Transverse colon (tissue), 4 donors: Measurements from ENCODE around the gene DZANK1. TPM values are rescaled to one million over a fixed set of nuclear protein-coding genes. Genes with fewer than 3 reads are reported as not detected.
"Not testable (repeated sequence)": the region's sequence is repeated elsewhere in the genome, so short reads cannot be mapped to it uniquely, and the experiment has no call there.

Source experiments
- DNase-seq: peaks from one replicate; pipeline ENCODE4 v3.0.0-alpha.2; 2019
- H3K27ac ChIP-seq, 4 donors: fragments of 200-600 bp; sonication (generic); 2 replicates each; pipeline ENCODE4 v1.5.1; 2016 to 2018; ENCODE audit warnings: inconsistent platforms in 4 of 4
- H3K27me3 ChIP-seq: fragments of 200-600 bp; sonication (generic); 2 replicates; pipeline ENCODE4 v1.5.1; 2017; ENCODE audit warnings: inconsistent platforms
- H3K36me3 ChIP-seq, 4 donors: fragments of 200-600 bp; sonication (generic); 2 replicates each; pipeline ENCODE4 v1.5.1; 2017 to 2019; ENCODE audit warnings: inconsistent platforms in 4 of 4
- H3K4me1 ChIP-seq, 4 donors: fragments of 200-600 bp; sonication (generic); 2 replicates each; pipeline ENCODE4 v1.5.1; 2017 to 2020; ENCODE audit warnings: inconsistent platforms in 4 of 4
- H3K4me3 ChIP-seq, 4 donors: fragments of 200-600 bp; sonication (generic); 1 replicate in 1 of 4; 2 replicates in 3 of 4; pipeline versions ENCODE4 v1.5.1 to v1.6.1; 2017 to 2019; ENCODE audit warnings: inconsistent platforms in 4 of 4
- H3K9me3 ChIP-seq, 2 donors: fragments of 200-600 bp; sonication (generic); 2 replicates each; pipeline ENCODE4 v1.5.1; 2017 to 2019; ENCODE audit warnings: inconsistent platforms in 2 of 2
- CTCF ChIP-seq, 5 experiments: fragments of 200-600 bp in 3 of 5; fragments of 450-650 bp in 2 of 5; sonication (generic) in 3 of 5; IDR thresholded peaks; 1 replicate in 2 of 5; 2 replicates in 3 of 5; pipeline ENCODE4 v1.5.1; 2016 to 2017; ENCODE audit warnings: antibody characterized with exemption in 5 of 5, inconsistent platforms in 3 of 5, mild to moderate bottlenecking in 2 of 5, moderate library complexity in 1 of 5
- EP300 ChIP-seq: sonication (generic); formaldehyde crosslinking; IDR thresholded peaks from one replicate; pipeline ENCODE4 v1.6.1; 2017; ENCODE audit warnings: antibody characterized with exemption, low read depth
- POLR2A ChIP-seq: fragments of 450-650 bp; IDR thresholded peaks from one replicate; pipeline ENCODE4 v1.6.1; 2016; ENCODE audit warnings: antibody characterized with exemption, mild to moderate bottlenecking, moderate library complexity
- POLR2AphosphoS5 ChIP-seq, 3 donors: sonication (generic); formaldehyde crosslinking; IDR thresholded peaks; one replicate each; pipeline ENCODE4 v1.6.1; 2016; ENCODE audit warnings: antibody characterized with exemption in 3 of 3
- WGBS, 2 donors: methylation state at CpG; one replicate each; pipeline ENCODE4 v1.1.5; 2018; ENCODE audit warnings: low coverage in 1 of 2; 5-methylcytosine and 5-hydroxymethylcytosine counted together
- in situ Hi-C, 4 donors: fragments of 200-750 bp; cut with MboI; loops; one replicate each; pipeline versions ENCODE4 v1.15.0 to v1.15.1; 2017; ENCODE audit warnings: low sequenced_read_pairs in 3 of 4, low pct_ligation_motif_present in 1 of 4, low pct_unique_long_range_greater_than_20kb in 1 of 4
- intact Hi-C: fragments of 100-400 bp; cut with DNase I; formaldehyde crosslinking; loops from one replicate; pipeline ENCODE4 v1.15.1; 2023; ENCODE audit warnings: low total_unique reads
- total RNA-seq, 4 donors: library from RNA; depleted of rRNA; stranded (reverse); fragments of >200 nt; gene quantifications; one replicate each; pipeline ENCODE4 v1.1.0, GENCODE V29; 2016

DZANK1 gene
- total RNA-seq, 4 donors from 2014 or later: 1.2 to 3.8 (median 1.8) TPM

- Histone ChIP-seq H3K27me3 (no peaks in the 10 kb centered on the region), H3K9me3 (no peaks in the 10 kb centered on the region), H3K27ac (no peak overlapping the region), H3K4me3 (no peak overlapping the region), H3K4me1 (no peaks in the 10 kb centered on the region), H3K36me3 (no peaks in the 10 kb centered on the region)
- WGBS, 2 donors: 98% methylated on average over 3 of the region's 3 CpGs; no CpG with 5 or more reads in 1 of the 2 donors
- no peak for DNase-seq
- in situ Hi-C loops (no loop called here), intact Hi-C loops (no loop called here)
- TF ChIP-seq EP300: no peak
- TF ChIP-seq POLR2A: no peak
- no peak for TF ChIP-seq POLR2AphosphoS5 (IDR thresholded peaks at IDR 0.05)
- TF ChIP-seq CTCF (IDR thresholded peaks at IDR 0.05): no peak
Observed at GRCh38 chr20:18401305-18401704, 65.5 kb downstream of the DZANK1 start.

GRCh38 chr20:18400460-18400859, 66.4 kb downstream of the DZANK1 start:
- DNase-seq: no peak
- in situ Hi-C loops (no loop called here), intact Hi-C loops (no loop called here)
- Histone ChIP-seq H3K27ac (no peak overlapping the region), H3K4me3 (no peak overlapping the region), H3K4me1 (no peaks in the 10 kb centered on the region), H3K27me3 (no peaks in the 10 kb centered on the region), H3K36me3 (no peaks in the 10 kb centered on the region), H3K9me3 (no peaks in the 10 kb centered on the region)
- no peak for TF ChIP-seq POLR2A
- no peak for TF ChIP-seq EP300
- no peak for TF ChIP-seq CTCF (IDR thresholded peaks at IDR 0.05)
- TF ChIP-seq POLR2AphosphoS5 (IDR thresholded peaks at IDR 0.05): no peak
- 92 to 100% methylated on average over 1 to 2 of the region's 2 CpGs for WGBS, 2 donors

- in situ Hi-C loops, DNase-seq, intact Hi-C loops, H3K4me3 ChIP-seq, H3K36me3 ChIP-seq, H3K4me1 ChIP-seq, H3K27ac ChIP-seq, H3K9me3 ChIP-seq, H3K27me3 ChIP-seq: not testable (repeated sequence)
- 95 to 100% methylated on average over 7 to 8 of the region's 8 CpGs for WGBS, 2 donors
Observed at GRCh38 chr20:18398713-18399112, 68.1 kb downstream of the DZANK1 start.

GRCh38 chr20:18397030-18397429, 69.8 kb downstream of the DZANK1 start:
- no peaks in the 10 kb centered on the region for H3K27me3 ChIP-seq
- in situ Hi-C loops (no loop called here), intact Hi-C loops (no loop called here)
- no peak for DNase-seq
- H3K4me3 ChIP-seq: no peak overlapping the region
- WGBS, 2 donors: 46 to 57% methylated on average over 3 to 4 of the region's 4 CpGs
- no peak overlapping the region for H3K27ac ChIP-seq
- no peak for TF ChIP-seq POLR2A
- no peak for TF ChIP-seq POLR2AphosphoS5 (IDR thresholded peaks at IDR 0.05)
- TF ChIP-seq CTCF (IDR thresholded peaks at IDR 0.05): no peak
- no peak for TF ChIP-seq EP300
- no peaks in the 10 kb centered on the region for H3K4me1 ChIP-seq
- no peaks in the 10 kb centered on the region for H3K36me3 ChIP-seq
- no peaks in the 10 kb centered on the region for H3K9me3 ChIP-seq

- H3K36me3 ChIP-seq: no peaks in the 10 kb centered on the region
- H3K27ac ChIP-seq: no peak overlapping the region
- H3K4me3 ChIP-seq: no peak overlapping the region
- no peaks in the 10 kb centered on the region for H3K27me3 ChIP-seq
- no peak for DNase-seq
- in situ Hi-C loops (no loop called here), intact Hi-C loops (no loop called here)
- H3K4me1 ChIP-seq: no peaks in the 10 kb centered on the region
- TF ChIP-seq POLR2AphosphoS5 (IDR thresholded peaks at IDR 0.05) (no peak), POLR2A (no peak), EP300 (no peak), CTCF (IDR thresholded peaks at IDR 0.05) (no peak)
- WGBS, 2 donors: 81 to 100% methylated on average over 1 of the region's 1 CpG
- no peaks in the 10 kb centered on the region for H3K9me3 ChIP-seq
Observed at GRCh38 chr20:18395544-18395943, 71.3 kb downstream of the DZANK1 start.
